HCT116 (cell line): ENCODE results near the gene BET1L. TPM values are rescaled to one million over a fixed set of nuclear protein-coding genes. Genes with fewer than 3 reads are reported as not detected.

Experiments used
- ATAC-seq: fragments of 200-7000 bp; cut with Tn5 transposase; 2 replicates; pipeline ENCODE4 v1.9.1; 2020; ENCODE audit warnings: mild to moderate bottlenecking, moderate library complexity
- BruUV-seq: library from RNA; stranded (reverse); fragments of 400-500 nt; replicated peaks from 2 replicates; lab custom pipeline; 2021; lab: Mats Ljungman, UMichigan
- CTCF ChIA-PET: fragments of 300-600 bp; sonication (Branson Sonifier 250); formaldehyde crosslinking; loops from one replicate; lab custom pipeline; 2021; ENCODE audit warnings: antibody characterized with exemption; lab: Charles Lee
- POLR2A ChIA-PET: fragments of 300-600, 350-600 bp; sonication (Branson Sonifier 250); formaldehyde crosslinking; loops from one replicate; lab custom pipeline; 2021; ENCODE audit warnings: antibody characterized with exemption; lab: Charles Lee
- RAD21 ChIA-PET, 2 experiments: fragments of 300-600 bp; sonication (Branson Sonifier 250); formaldehyde crosslinking; loops; one replicate each; lab custom pipeline; 2023; ENCODE audit warnings: low total read pairs in 2 of 2; ENCODE audit not compliant: uncharacterized antibody in 2 of 2, unreplicated experiment in 2 of 2, low non-redundant PET in 1 of 2; lab: Charles Lee
- DNase-seq: peaks from one replicate; pipeline ENCODE4 v3.0.0-alpha.2; 2010; ENCODE audit warnings: low read depth, low spot score
- H2AFZ ChIP-seq: fragments of 200-600 bp; shearing (Covaris generic), sonication (generic); 2 replicates; pipeline ENCODE4 v1.6.1; 2017; ENCODE audit warnings: low read depth, mixed run types, mixed read lengths, antibody characterized with exemption, low read length; ENCODE audit not compliant: poor library complexity, severe bottlenecking
- H3K27ac ChIP-seq: 2 replicates; pipeline ENCODE4 v1.5.1; 2012; ENCODE audit warnings: low read depth, low read length
- H3K27me3 ChIP-seq: fragments of 200-600 bp; sonication (generic); 2 replicates; pipeline ENCODE4 v1.6.1; 2016; ENCODE audit warnings: mixed run types, low read length, mixed read lengths; ENCODE audit not compliant: insufficient read depth
- H3K36me3 ChIP-seq, 2 experiments: fragments of 200-500 bp in 1 of 2; fragments of 200-600 bp in 1 of 2; sonication (Bioruptor generic) in 1 of 2; sonication (generic) in 1 of 2; 2 replicates each; pipeline versions ENCODE4 v1.5.1 to v1.6.1; 2014 to 2016; ENCODE audit warnings: low read length in 2 of 2, inconsistent platforms in 1 of 2, mixed read lengths in 1 of 2, mixed run types in 1 of 2; ENCODE audit not compliant: insufficient read depth in 2 of 2, control insufficient read depth in 1 of 2
- H3K4me1 ChIP-seq, 2 experiments: fragments of 200-600 bp in 1 of 2; sonication (generic) in 1 of 2; 2 replicates each; pipeline versions ENCODE4 v1.5.1 to v1.6.1; 2012 to 2017; ENCODE audit warnings: low read length in 2 of 2, inconsistent platforms in 1 of 2, mild to moderate bottlenecking in 1 of 2, mixed read lengths in 1 of 2, mixed run types in 1 of 2, moderate library complexity in 1 of 2; ENCODE audit not compliant: insufficient read depth in 2 of 2, control insufficient read depth in 1 of 2
- H3K4me2 ChIP-seq: fragments of 200-600 bp; sonication (generic); 2 replicates; pipeline ENCODE4 v1.6.1; 2017; ENCODE audit warnings: mixed run types, low read length, mixed read lengths
- H3K4me3 ChIP-seq, 2 experiments: fragments of 200-600 bp in 1 of 2; sonication (generic) in 1 of 2; replicated peaks in 1 of 2; 2 replicates each; pipeline ENCODE4 v1.5.1; 2011 to 2016; ENCODE audit warnings: low read length in 2 of 2, control low read depth in 1 of 2, low read depth in 1 of 2, mild to moderate bottlenecking in 1 of 2, mixed read lengths in 1 of 2, mixed run types in 1 of 2
- H3K79me2 ChIP-seq: fragments of 200-600 bp; sonication (generic); 2 replicates; pipeline ENCODE4 v1.6.1; 2017; ENCODE audit warnings: mild to moderate bottlenecking, mixed run types, low read length, moderate library complexity, mixed read lengths; ENCODE audit not compliant: insufficient read depth
- H3K9ac ChIP-seq: fragments of 200-600 bp; sonication (generic); 2 replicates; pipeline ENCODE4 v1.6.1; 2016; ENCODE audit warnings: low read length, mixed read lengths
- H3K9me2 ChIP-seq: fragments of 200-600 bp; sonication (generic), shearing (Covaris generic); 2 replicates; pipeline ENCODE4 v1.6.1; 2017; ENCODE audit warnings: mixed run types, mild to moderate bottlenecking, moderate library complexity; ENCODE audit not compliant: insufficient read depth
- H3K9me3 ChIP-seq, 2 experiments: fragments of 200-500 bp in 1 of 2; fragments of 200-600 bp in 1 of 2; sonication (Bioruptor generic) in 1 of 2; sonication (generic) in 1 of 2; 2 replicates each; pipeline ENCODE4 v1.6.1; 2014 to 2017; ENCODE audit warnings: low read length in 2 of 2, mixed read lengths in 2 of 2, inconsistent platforms in 1 of 2, low read depth in 1 of 2, mild to moderate bottlenecking in 1 of 2, mixed run types in 1 of 2, moderate library complexity in 1 of 2; ENCODE audit not compliant: control insufficient read depth in 1 of 2, insufficient read depth in 1 of 2
- H4K20me1 ChIP-seq: fragments of 200-600 bp; sonication (generic), shearing (Covaris generic); 2 replicates; pipeline ENCODE4 v1.6.1; 2017; ENCODE audit warnings: mixed run types, mild to moderate bottlenecking, moderate library complexity; ENCODE audit not compliant: insufficient read depth
- CBX3 ChIP-seq: IDR thresholded peaks from 2 replicates; pipeline ENCODE4 v1.6.1; 2012; ENCODE audit warnings: low read depth
- ELF1 ChIP-seq: IDR thresholded peaks from 2 replicates; pipeline ENCODE4 v1.6.1; 2012; ENCODE audit warnings: low read depth, borderline replicate concordance
- EZH2 ChIP-seq: fragments of 200-600 bp; sonication (generic); IDR thresholded peaks from 2 replicates; pipeline ENCODE4 v1.6.1; 2017; ENCODE audit warnings: antibody characterized with exemption, mixed run types
- FOSL1 ChIP-seq: IDR thresholded peaks from 2 replicates; pipeline ENCODE4 v1.6.1; 2012; ENCODE audit warnings: low read depth
- MAX ChIP-seq: IDR thresholded peaks from 2 replicates; pipeline ENCODE4 v1.6.1; 2012
- RAD21 ChIP-seq: IDR thresholded peaks from 2 replicates; pipeline ENCODE4 v1.6.1; 2012; ENCODE audit warnings: low read depth, mild to moderate bottlenecking
- REST ChIP-seq: IDR thresholded peaks from 2 replicates; pipeline ENCODE4 v1.6.1; 2012; ENCODE audit warnings: low read depth
- SRF ChIP-seq: IDR thresholded peaks from 2 replicates; pipeline ENCODE4 v1.6.1; 2012; ENCODE audit warnings: low read depth
- YY1 ChIP-seq: IDR thresholded peaks from 2 replicates; pipeline ENCODE4 v1.6.1; 2011; ENCODE audit warnings: low read length, low read depth, moderate library complexity, mild to moderate bottlenecking; ENCODE audit not compliant: insufficient replicate concordance; ENCODE audit errors: extremely low read depth
- ZFX ChIP-seq: fragments of 450-650 bp; IDR thresholded peaks from 2 replicates; pipeline ENCODE4 v1.6.1; 2017
- intact Hi-C: fragments of 100-400 bp; cut with micrococcal nuclease; formaldehyde crosslinking; loops from 2 replicates; pipeline ENCODE4 v1.10.0; 2022
- total RNA-seq: library from RNA; stranded (reverse); gene quantifications from one replicate; pipeline ENCODE4 v1.2.1, GENCODE V29; 2021; ENCODE audit not compliant: unreplicated experiment
- TF ChIP-seq, protein P1 (sequence below): IDR thresholded peaks from 2 replicates; pipeline ENCODE4 v1.6.1; 2011; ENCODE audit warnings: mild to moderate bottlenecking, low read length, moderate library complexity; ENCODE audit not compliant: insufficient replicate concordance; ENCODE audit errors: extremely low read depth

Gene BET1L
- total RNA-seq, 1 experiment from 2014 or later: 49.1 TPM

GRCh38 chr11:211295-211694 lies 4.1 kb upstream of the BET1L start:
- Histone ChIP-seq H3K9ac (no peak overlapping the region), H3K4me1 (peaks cover 9 to 15% of the 10 kb centered on the region in 2 experiments), H3K4me3 (no peak overlapping the region), H3K27me3 (no peaks in the 10 kb centered on the region), H3K9me2 (no peaks in the 10 kb centered on the region), H2AFZ (no peak overlapping the region), H3K36me3 (peaks cover 39 to 45% of the 10 kb centered on the region in 2 experiments), H3K4me2 (no peak overlapping the region), H3K9me3 (no peaks in the 10 kb centered on the region), H4K20me1 (no peaks in the 10 kb centered on the region), H3K79me2 (peaks cover 51% of the 10 kb centered on the region), H3K27ac (no peak overlapping the region)
- intact Hi-C loops: no loop called here
- no TSS peak for BruUV-seq
- ChIA-PET POLR2A (interaction anchor here (1.0 kb wide), 1 partner anchor 19 kb away, joined by 3 read pairs; no protein-coding TSS in a partner anchor), RAD21 (no interaction called here), CTCF (no interaction called here)
- DNase-seq (no peak), ATAC-seq (no peak)
- TF ChIP-seq MAX (no peak), ELF1 (no peak), YY1 (no peak), RAD21 (no peak), EZH2 (no peak), FOSL1 (no peak), ZFX (no peak), CBX3 (no peak), REST (no peak), SRF (no peak)
- TF ChIP-seq, protein P1, sequence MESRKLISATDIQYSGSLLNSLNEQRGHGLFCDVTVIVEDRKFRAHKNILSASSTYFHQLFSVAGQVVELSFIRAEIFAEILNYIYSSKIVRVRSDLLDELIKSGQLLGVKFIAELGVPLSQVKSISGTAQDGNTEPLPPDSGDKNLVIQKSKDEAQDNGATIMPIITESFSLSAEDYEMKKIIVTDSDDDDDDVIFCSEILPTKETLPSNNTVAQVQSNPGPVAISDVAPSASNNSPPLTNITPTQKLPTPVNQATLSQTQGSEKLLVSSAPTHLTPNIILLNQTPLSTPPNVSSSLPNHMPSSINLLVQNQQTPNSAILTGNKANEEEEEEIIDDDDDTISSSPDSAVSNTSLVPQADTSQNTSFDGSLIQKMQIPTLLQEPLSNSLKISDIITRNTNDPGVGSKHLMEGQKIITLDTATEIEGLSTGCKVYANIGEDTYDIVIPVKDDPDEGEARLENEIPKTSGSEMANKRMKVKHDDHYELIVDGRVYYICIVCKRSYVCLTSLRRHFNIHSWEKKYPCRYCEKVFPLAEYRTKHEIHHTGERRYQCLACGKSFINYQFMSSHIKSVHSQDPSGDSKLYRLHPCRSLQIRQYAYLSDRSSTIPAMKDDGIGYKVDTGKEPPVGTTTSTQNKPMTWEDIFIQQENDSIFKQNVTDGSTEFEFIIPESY: no peak
